ENCODE measurements around the gene FAM117A.
"Not testable (repeated sequence)": the region's sequence is repeated elsewhere in the genome, so short reads cannot be mapped to it uniquely, and the experiment has no call there.

Gene FAM117A

DNA sequence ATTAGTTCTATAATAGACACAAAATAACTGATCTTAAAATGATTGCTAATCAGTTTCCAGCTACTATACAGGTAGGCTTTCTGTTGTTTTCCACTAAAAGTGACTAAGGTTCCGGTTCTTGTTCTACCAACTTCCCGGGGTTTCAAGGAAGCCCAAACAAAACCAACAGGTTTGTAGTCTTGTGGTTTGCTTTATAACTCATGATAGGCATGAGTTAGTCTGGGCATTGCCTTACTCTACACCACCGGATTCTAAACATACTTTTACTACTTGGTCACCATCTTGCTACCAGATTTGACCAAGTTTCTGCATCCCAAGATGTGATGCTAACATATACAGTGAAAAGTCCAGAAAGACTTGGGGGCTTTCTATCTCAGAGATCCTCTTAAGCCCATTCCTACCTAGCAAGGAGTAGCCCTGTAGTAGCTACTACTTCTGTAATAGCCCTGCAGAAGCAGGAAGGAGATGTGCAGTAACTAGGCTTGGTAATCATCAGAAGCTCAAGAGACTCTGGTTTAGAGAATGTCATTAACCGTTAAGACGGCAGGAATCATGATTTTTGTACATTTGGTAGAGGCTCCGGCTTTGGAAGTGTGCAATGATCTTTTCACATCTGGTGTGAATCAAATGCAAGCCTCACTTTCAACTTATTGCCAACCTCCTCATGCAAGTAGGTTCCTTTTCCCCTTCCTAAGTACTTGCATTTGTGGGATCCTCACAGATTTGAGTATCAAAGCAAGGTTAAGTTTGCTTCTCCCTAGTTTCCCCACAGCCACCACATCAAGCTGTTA lies 1.6 kb downstream of the FAM117A start:
- no peak for DNase-seq (ENCODE audit: low read depth, low spot score)

DNA sequence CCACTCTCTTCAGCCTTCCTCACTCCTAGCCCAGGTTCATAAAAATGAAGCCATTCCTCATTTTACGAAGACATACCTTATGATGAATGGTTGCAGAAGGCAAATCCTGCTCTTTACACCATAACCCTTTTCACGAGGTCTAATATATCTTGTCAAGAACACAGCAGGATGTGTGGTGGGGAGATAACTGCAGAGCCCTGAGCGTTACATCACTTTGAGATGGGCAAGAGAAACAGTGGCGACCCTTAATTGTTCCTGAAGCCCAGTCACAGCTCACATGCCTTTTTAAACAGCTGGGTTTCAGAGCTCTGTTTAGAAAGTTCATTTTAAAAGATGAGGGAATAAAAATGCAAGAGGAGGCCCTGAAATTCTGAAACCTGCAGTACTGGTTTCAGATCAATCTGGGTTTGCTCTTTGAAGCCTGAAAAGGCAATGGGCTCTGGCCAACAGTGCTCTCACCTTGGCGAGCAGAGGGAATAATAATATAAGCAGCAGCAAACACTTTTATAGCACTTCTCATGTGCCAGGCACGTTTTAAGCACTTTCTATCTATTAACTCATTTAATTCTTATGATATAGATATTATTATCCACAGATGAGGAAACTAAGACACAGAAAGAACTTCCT lies 2.9 kb downstream of the FAM117A start:
- DNase-seq (ENCODE audit: low read depth, low spot score), result no peak

DNA sequence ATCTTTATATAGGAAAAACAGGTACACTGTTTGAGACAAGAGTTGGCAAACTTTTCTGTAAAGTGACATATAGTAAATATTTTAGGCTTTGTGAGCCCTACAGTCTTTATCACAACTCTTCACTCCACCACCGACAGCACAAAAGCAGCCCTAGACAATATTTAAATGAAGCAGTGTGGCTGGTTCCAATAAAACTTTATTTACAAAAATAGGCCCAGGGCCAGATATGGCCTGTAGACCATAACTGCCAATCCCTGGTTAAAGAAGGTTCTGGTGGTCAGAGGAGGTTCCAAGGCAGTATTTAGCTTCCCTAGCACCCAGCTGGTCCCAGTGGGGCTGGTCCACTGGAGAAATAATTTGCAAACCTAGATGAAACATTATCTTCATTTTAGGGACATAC lies 3.6 kb downstream of the FAM117A start:
- DNase-seq (ENCODE audit: low read depth, low spot score), result no peak

DNA sequence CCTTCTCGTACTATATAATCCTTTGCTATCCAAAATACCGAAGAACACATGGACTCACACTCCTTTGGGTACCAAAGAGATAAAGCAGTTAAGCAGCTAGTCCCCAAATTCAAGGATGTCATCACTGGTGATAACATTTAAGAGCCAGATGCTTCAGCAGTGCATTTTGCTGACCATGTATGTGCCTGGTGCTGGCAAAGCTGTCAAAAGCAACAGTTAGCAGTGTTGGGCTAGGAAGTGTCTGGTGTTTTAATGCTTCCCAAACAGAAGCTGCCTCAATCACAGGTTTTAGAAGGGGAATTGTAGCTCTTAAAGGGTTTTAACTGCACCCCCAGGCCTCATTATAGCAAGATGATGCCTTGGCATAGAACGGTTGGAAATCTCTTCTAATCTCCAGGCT lies 4.7 kb downstream of the FAM117A start:
- DNase-seq (ENCODE audit: low read depth, low spot score), result no peak

DNA sequence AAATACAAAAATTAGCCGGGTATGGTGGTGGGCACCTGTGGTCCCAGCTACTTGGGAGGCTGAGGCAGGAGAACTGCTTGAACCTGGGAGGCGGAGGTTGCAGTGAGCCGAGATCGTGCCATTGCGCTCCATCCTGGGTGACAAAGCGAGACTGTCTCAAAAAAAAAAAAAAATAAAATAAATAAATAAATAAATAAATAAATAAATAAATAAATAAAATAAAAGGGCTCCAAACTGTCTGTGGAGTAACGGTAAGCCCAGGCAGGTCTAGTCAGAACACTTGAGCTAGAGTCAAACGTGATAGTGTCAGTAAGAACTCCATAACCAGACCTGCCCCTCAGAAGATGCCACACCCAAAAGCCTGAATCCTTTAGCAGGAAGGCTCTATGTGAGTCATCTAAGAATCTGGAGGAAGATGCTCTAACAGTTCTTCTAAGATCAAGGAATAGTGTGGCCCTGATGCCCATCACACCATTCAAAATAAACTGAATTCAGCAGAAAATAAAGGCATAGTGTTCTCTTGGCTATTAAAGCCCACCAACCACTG lies 5.4 kb downstream of the FAM117A start:
- DNase-seq (ENCODE audit: low read depth, low spot score), result not testable (repeated sequence)

DNA sequence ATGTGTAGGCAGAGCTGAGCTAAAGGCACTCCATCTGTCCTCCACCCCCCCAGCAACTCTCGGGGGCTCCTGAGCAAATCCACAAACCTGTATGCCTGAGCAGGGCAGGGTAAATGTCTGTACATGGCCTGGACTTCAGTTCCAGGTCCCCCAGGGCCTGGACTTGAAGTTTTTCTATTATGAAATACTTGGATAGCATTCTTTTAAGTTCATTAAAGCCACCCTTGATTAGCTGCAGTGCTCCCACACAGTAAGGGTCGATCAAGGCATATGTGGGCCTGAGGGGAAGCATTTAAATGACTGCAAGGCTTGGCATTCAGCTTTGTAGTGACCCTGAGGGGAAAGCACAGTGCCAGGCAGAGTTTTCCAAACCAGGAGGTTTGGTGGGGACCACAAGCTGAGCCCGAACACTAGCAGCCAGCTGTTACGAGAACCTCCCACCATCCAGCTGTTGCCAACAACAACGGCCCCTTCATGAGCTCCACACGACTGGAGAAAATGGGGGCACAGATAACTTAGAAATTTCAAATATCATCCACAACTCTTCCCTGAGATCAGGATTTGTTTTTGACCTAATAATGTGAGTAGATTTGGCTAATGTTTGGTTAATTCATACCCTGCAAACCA lies 6.7 kb downstream of the FAM117A start:
- no peak for DNase-seq (ENCODE audit: low read depth, low spot score)

DNA sequence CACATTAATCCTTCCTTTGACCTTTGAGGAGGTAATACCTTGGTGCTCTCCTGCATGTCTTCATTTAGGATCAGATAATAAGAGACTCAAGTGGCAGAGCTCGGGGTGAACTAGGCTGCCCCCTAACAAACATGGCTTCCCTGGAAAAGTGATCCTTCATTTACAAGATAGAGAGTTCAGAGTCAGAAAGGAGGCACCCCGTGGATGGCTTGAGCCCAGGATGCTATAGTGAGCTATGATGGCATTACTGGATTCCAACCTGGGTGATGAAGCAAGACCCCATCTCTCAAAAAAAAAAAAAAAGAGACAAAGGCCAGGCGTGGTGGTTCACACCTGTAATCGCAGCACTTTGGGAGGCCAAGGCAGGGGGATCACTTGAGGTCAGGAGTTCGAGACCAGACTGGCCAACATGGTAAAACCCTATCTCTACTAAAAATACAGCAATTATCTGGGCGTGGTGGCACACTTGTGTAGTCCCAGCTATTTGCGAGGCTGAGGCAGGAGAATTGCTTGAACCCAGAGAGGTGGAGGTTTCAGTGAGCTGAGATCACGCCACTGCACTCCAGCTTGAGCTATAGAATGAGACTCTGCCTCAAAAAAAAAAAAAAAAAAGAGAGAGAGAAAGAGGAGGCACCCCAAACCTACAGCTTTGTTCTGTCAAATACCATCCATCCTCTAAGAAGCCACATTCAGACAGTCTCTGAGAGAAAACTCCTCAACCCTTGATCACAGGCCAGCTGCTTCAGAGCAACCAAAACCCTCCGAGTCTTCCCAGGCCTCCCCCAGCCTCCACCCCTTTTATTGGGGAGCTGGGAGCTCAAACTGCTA lies 7.4 kb downstream of the FAM117A start:
- DNase-seq (ENCODE audit: low read depth, low spot score), result no peak

DNA sequence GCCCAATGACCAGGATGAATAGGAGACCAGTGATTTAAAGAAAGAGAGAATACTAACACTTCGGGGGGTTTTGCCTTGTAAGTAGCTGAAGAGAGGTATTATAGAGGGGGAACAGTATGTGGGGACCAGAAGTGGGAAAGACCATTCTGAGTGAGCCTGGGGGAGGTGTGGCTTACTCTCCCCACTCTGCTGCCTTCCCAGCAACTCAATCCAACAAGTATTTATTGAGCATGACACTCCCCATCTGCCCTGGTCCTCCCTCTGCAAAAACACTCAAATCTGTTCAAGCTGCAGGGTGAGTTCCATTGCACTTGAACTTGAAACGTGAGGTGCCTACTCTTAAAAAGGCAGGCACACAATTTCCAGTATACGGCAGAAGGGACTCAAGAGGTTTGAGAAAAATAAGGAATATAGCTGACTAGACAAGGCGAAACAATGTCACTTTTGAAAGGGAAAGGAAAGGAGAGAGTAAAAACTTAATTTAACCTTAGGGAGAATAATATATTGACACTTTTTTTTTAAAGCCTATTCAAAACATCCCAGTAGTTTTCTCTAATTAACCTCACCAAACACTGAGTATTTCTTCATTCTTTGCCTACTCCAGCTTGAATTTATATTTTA lies 8.2 kb downstream of the FAM117A start:
- DNase-seq (ENCODE audit: low read depth, low spot score), result no peak

DNA sequence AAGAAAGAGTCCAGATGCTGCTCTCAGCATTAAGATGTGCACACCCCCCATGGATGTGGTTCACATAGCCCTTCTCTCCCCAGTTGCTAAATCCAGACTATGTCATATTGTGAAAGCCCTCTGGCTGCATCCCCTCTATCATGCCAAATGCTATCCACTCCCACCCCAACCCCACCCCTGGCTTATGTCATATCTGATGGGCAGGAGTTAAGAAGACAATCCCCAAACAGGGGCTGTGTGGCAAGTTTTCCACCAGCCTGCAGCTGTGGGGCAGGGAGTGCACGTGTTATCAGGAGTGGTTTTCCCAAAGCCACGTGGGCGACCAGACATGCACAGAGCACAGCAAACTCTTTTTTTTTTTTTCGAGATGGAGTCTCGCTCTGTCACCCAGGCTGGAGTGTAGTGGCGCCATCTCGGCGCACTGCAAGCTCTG lies 10.0 kb downstream of the FAM117A start:
- no peak for DNase-seq (ENCODE audit: low read depth, low spot score)

DNA sequence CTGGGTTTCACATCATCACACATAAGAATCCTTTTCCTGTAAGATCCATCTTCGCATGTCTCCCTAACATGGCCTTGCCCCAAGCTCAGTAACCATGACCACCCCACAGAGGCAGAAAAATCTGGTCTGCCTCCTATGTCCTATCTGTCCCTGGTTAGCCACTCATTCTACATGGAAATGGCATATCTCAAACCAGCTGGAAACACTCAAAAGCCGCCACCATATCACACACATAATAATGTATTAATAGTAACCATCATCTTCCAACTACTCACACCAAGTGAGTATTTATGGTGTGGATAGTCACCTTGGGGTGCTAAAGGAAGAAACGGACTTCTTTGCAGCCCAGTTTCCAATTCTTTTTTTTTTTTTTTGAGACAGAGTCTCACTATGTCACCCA lies 11.4 kb downstream of the FAM117A start:
- no peak for DNase-seq (ENCODE audit: low read depth, low spot score)

DNA sequence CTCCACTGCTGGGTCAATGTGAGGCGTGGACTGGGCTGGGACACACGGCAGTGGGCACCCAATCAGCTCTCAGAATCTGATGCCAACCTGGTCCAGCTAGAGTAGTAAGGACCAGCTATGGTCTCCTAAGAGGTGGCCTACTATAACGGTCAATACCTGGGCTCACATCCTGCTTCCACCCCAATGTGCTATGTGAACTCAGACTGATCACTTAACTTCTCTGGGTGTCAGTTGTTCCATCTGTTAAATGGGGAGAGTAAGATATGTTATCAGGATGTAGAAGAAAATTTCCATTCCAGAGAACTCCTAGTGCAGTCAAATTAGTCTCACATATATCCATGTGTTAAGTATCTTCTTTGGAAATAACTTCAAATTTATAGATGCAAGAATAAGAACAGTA lies 14.2 kb downstream of the FAM117A start:
- DNase-seq (ENCODE audit: low read depth, low spot score), result no peak

DNA sequence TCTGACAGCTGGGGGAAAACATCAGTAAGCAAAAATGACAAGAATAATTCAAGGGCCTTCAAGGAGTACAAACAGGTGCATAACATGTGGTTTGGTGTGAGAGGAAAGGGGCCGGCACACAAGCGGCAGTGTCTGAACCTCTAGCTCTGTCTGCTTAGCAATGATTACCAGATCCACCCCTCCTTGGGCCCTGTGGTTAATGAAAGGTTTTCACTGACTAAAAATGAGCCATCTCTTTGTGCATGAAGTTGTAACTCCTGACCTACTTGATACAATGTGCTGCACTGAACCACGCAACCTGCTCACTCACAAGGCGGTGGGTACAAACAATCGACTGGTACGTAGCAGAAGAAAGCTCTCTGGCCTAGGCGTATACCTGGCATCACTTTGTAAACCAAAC lies 15.1 kb downstream of the FAM117A start:
- no peak for DNase-seq (ENCODE audit: low read depth, low spot score)

DNA sequence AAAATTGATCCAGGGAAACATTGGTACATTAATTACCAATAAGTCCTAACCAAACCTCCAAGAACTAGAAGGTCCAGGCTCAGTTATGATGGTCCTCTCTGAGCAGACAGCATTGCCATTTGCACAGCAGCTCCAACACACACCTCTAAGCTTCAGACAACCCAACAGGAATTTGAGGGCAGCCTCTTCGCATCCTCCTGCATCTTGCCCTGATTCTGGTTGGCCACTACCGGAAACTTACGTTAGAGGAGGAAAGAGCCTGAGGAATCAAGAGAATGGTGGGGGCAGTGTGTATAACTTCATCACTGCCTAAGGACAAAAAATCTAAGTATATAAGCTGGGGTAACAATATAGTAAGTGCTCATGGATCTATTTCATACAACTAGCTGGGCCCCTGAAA lies 15.7 kb downstream of the FAM117A start:
- no peak for DNase-seq (ENCODE audit: low read depth, low spot score)

DNA sequence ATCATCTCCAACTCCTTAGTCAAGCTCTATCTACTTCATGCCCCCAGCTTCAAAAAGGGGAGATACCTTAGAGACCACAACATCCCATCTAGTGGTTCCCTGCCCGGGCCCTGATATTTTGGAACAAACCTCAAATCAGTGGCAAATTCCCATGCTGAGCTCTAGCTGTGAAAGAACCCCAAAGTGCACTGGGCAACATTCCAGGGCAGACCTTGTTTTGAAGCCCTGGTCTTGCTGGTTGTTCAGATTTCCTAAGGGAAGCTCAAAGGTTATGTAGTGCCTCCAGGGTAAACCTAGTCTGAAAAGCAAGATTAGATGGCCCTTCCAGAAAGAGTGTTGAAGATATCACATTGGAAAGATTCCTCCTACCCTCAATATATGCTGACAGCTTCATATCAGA lies 16.3 kb downstream of the FAM117A start:
- DNase-seq (ENCODE audit: low read depth, low spot score), result no peak

DNA sequence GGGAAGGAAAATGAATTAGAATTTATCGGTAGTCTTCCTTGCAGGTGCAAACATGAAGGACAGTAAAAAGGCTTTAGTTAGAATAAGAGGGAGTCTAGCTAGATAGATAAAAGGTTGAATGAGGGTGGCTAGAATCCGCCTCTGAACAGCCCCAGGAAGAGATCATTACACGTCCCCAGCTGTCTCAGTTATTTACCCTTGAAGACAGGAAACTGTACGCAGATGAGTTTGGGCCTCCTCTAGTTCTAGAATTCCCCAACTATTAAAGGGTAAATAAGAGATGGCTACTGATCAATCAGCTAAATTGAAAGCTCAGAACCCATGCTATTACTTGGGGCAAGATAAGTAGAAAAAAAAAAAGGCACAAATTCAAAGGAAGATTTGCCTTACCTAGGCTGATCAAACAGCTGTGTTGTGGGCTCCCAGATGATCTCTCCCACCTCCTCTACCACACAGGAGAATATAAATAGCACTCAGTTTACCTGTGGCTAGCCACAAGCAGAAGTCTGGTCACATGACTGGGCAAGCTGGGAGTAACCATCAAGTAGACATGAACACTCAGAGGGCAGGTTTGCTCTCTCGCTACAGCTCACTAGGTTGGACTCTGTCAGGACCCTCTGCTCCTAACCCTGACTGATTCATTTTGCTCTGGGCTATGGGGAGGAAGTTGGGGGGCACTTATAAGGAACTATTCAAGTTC lies 17.0 kb downstream of the FAM117A start:
- DNase-seq (ENCODE audit: low read depth, low spot score), result no peak

DNA sequence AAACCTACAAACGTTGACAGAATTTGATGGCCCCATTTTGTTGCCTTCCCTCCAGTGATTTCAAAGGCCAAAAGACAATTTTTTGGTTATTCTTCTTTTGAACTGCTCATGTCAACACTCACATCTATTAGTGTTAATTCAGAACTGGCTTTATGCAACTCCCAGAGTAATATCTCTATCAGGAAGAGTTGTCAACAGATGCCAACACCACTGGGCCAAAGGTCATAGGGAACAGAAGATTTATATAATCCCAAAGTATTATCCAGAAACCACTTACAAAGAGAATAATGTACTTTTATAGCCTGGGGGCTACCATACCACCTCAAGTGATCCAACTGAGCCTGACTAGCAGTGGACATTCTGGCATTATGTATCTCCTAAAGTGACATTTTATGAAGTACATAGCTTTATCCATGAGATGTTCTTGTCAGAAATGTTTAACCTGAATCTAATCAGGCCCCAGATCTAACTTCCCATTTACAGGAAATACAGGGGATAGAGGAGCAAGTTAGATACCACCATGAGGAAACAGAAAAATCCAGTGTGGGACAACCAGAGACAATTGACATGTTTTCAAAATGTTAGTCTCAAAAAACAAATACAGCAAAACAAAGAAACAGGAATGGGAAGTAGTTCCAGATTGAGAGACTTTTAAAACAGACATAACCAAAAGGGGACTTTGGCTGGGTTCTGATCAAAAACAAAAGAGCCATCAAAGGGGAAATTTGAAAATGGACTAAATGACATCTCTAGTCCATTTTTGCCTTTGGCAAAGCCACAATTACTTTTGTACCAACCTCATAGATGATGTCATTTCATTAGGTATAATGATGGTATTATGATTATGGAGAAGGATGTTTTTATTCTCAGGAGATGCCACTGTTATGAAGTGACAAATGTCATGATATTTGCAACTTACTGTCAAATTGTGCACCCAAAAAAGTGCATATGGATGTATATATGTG lies 18.5 kb downstream of the FAM117A start:
- DNase-seq (ENCODE audit: low read depth, low spot score), result no peak

DNA sequence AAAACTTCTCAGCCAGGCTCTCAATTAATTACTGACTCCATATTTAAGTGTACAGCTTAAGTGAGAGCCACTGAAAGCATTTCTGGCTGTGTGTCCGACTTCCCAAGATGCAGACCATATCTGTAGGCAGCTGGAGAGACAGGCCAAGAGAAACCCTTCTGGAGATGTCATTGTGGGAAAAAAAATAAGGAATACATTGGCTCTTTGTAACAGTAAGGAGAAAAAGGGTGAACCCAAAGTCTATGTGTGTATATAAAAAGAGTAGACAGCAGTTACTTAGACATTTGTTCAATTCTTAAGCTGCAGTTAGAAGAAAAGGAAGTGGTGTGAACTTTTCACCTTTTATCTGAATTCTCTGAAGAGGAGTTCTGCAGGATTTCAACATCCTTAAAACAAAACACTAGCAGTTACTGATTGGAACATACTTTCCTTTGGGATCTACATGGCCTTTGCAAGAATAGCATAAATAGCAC lies 21.7 kb downstream of the FAM117A start:
- DNase-seq (ENCODE audit: low read depth, low spot score), result no peak

DNA sequence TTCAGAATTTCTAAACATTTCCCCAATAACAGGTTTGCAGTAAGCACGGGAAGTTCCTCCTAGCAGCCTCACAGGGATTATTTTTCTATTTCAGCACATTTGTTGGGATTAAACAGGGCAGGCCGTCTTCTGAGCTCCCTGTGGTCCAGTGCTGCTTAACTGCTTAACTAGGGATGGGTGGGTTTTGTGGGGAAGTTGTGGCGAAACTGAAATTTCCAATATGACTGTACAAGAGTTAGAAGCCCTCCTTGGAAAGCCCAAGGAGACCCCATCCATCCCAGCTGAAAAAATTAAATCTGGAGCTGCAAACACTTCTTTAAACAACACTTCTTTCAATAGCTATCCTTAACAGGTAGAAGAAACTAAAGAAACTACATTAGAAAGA lies 22.2 kb downstream of the FAM117A start:
- DNase-seq (ENCODE audit: low read depth, low spot score), result no peak

DNA sequence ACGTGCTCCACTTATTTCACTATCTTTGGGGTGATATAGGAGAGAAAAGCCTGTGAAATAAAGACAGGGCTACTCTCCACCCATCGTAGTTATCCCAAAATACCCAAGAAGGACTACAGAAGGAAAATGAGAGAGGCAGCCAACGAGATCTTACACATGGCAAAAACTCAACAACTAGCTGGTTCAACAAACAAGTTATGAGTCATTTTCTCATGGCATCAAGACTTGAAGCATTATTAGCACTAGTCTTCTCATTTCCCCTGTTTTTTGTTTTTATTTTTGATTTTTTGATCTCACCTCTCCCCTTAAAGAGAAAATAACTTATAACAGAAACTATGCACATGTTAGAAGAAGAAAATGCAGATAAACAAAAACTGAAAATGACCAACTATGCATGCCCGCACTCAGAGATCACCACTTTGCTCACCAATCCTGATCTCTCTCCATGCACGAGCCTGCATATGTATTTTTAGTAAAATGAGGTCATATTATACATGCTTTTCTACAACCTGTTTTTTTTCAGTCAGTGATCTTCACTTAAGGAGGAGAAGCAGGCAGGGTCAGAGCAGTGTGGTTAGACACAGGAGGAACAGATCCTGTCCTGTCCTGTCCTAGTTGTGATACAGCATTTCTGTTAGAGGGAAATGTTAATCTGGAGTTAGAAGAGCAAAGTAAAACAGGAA lies 22.8 kb downstream of the FAM117A start:
- DNase-seq (ENCODE audit: low read depth, low spot score), result no peak
